HG02852 (cell line): Measurements from ENCODE around the gene ANTXR2.

Experiments used
- ATAC-seq: cut with Tn5 transposase; IDR thresholded peaks from one replicate; pipeline ENCODE4 v1.9.1; 2021; ENCODE audit warnings: mild to moderate bottlenecking, moderate library complexity; ENCODE audit not compliant: unreplicated experiment

The ANTXR2 gene

GRCh38 chr4:80070880-80071603 is 2.0 kb downstream of the ANTXR2 start:
- no peak for ATAC-seq

DNA sequence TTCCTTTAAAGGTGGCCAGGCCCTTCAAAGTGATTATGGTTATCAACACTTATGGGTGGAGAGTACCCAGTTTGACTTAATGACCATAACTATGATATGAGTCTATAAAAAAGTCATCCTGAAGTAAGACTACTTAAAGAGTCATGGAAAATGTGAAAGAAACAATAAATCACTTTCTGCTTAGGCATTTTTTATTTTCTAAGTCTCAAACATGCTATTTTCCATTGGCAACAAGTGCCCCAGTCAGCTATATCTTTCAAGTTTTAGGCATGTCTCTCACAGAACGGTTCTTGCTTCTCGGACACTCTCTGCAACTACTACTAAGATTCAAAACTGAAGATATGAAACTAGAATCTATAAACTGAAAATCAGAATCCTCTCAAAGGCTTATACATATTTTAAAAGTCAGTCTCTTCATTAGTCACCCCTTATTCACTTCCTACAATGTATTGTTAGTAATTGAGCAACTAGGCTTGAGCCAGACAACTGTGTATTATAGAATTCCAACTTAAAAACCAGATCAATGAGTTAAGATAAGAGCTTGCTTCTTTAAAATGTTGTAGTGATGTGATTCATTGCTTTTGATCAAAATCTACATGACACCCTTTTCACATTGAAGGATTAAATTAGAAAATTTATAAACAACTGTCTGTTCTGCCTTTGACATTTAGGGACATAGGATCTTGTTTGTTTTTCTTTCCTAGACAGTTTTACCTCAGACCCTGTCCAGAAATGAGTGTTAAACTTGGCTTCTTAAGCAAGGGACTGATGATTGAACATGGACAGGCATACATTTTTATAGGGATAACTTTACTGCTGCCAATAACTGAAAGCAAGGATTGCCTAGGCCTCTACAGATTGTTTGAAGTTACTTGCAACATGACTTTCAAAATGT is 2.9 kb downstream of the ANTXR2 start:
- ATAC-seq: peak; percentile 17

DNA sequence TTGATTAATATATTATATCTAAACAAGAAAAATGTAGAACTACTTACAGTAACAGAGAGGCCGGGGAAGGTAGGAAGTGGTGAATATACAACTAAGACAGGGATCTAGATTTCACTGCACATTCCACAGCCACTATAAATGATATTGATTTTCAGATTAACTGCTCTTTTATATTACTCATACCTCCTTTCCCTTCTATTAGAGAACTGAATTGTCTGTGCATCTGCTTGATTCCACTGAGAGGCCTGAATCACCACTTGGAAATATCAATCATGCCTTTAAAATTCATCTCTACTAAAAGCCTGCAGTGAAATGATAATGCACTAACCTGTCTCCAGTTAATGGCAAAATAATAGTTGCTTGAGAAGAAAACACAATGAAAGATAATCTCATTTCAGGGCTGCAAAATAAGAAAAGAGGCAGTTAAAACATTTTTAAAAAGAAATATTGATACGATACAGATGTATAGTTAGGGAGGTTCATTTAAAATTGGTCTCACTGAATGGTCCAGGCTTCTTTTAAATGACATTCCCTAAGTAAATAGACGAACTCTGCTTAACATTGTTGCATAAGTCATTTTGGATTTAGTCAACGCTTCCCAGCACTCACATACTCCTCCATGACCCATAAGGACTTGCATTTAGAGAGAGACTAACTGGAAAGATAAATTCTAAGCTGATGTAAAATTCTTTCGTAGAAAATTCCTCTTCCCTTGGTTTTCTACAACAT is 3.8 kb downstream of the ANTXR2 start:
- no peak for ATAC-seq

- ATAC-seq: no peak
These were observed 7.4 kb downstream of the ANTXR2 start for GRCh38 chr4:80065601-80066000.

DNA sequence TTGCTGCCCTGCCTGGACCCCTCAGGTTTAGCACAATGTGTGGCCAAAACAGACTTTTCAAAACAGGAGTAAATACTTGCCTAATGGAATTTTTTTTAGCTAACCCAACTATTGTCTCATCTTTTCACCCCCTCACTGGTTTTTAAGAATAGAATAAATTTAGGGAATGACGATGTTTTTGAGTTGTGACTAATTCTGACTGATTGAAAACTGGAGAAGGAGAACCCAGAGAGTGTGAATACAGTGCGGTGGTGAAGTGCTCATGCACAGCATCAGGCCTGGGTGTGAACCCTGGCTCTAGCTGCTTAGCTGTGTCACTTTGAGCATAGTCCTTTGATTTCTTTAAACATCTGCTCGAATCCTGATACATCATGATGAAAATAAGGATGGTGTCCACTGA is 10.5 kb downstream of the ANTXR2 start:
- ATAC-seq: no peak

GRCh38 chr4:80060804-80061203 is 12.2 kb downstream of the ANTXR2 start:
- no peak for ATAC-seq

GRCh38 chr4:80058740-80059139 is 14.3 kb downstream of the ANTXR2 start:
- peak; percentile 98 for ATAC-seq

DNA sequence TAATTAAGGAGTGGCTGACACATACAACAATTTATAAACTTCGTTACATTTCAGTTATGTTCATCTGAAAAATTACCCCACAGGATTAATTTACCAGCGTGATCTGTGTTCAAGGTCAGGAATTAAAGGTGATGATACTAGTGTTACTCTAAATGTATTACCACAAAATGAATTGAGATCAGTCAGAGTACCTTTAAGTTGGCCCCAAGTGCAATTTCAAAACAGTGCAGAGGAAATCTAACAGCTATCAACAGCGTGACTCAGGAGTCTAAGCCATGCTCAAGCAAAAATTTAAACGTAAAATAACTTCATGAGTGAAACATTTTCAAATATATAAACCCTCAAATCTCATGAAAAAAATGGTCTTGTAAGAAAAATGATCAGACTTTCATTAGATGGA is 18.7 kb downstream of the ANTXR2 start:
- no peak for ATAC-seq

- ATAC-seq: no peak
These were observed 19.7 kb downstream of the ANTXR2 start for GRCh38 chr4:80053140-80053910.

DNA sequence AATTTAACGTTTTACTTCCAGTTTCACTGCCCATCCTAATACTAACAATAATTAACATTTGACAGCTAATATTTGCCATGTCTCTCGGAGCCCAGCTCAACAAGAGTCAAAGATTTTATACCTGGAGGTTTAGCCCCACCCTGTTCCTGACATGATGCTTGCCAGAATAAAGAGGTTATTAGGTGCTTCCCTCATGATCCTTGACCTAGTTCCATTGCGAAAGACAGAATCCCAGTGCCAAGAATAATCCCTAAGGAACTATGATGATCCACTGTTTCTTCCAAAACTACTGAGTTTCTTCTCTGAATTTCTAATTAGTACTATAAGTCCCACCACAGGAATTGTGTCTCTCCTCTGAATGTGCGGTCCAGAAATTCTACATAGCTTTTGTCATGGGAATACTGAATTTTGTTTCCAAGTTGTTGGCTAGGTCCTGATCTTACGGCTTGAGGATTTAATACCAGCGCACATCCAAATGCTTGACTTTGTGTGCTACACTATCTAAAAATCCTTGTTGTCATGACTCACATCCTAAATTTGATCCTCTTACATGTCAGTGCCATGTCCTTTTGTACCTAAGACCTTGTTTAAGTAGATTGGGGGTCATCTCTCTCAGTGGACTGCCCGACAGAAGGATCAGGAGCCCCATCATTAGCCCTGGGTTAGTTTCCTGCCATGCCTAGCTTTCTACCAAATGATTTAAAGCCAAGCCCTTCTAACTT is 23.1 kb downstream of the ANTXR2 start:
- ATAC-seq: no peak

GRCh38 chr4:80049402-80049801 is 23.6 kb downstream of the ANTXR2 start:
- no peak for ATAC-seq

- no peak for ATAC-seq
These were observed 27.2 kb downstream of the ANTXR2 start for GRCh38 chr4:80045786-80046185.

DNA sequence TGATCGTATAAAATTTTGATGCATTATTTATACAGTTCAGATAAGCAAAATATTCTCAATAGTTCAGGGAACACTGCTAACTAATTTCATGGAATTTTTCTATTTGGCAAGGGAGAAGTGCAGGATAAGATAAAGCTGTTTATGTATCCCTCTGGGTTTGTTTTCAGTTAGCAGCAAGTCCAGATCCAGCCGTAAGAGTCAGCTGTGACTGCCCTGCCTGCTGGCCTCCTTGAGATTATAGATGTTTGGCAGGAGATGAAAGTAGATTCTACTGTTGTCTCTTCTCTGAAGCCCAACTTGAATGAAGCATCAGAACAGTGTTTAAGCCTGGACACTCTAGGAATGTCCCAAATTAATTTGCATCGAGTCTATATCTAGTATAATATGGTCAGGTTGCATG is 29.5 kb downstream of the ANTXR2 start:
- ATAC-seq: no peak

DNA sequence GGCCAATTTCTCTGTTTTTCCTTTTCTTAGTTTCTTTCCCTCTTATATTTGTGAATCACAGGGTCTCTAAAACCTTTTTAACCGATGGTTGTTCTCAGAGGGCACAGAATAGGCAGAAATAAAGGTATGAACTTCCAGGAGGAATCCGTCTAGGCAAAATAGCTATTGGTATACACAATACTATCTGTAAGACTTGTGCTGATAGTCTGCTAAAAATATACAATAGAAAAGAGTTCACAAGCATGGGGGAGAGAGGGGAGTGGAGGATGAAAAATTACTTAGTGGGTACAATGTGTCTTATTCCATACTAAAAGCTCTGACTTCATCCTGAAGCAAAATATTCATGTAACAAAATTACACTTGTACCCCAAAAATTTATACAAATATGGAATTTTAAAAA is 30.2 kb downstream of the ANTXR2 start:
- no peak for ATAC-seq

DNA sequence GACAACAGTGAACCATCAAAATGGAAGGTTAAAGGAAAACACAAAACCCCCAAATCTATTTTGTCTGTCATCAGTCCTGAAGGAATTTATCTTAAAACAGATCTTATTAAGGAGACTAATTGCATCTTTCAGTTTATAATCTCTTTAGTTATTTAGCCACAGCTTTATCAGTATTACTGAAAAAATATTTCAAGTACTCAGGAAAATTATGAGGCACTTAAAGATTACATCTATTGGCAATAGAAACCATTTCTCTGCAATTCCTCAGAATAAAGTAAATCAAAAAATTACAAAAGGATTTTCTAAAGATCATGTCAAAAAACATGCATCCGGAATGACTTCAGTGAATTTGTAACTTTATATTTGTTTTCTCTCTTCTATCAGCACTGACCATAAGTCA is 35.2 kb downstream of the ANTXR2 start:
- no peak for ATAC-seq

- ATAC-seq: no peak
These were observed 35.9 kb downstream of the ANTXR2 start for GRCh38 chr4:80036949-80037685.

DNA sequence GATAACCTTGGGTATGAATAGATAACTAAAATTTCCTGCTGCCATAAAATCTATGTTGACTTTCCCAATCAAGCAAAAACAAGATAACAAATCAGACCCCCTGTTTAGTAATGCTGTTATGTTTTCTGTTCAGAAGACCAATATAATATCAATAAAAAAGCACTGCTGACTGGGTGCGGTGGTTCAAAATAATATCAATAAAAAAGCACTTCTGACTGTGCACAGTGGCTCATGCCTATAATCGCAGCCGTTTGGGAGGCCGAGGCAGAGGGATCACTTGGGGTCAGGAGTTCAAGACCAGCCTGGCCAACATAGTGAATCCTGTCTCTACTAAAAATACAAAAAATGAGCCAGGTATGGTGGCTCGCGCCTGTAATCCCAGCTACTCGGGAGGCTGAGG is 36.7 kb downstream of the ANTXR2 start:
- no peak for ATAC-seq

- ATAC-seq: no peak
These were observed 37.7 kb downstream of the ANTXR2 start for GRCh38 chr4:80035336-80035735.

DNA sequence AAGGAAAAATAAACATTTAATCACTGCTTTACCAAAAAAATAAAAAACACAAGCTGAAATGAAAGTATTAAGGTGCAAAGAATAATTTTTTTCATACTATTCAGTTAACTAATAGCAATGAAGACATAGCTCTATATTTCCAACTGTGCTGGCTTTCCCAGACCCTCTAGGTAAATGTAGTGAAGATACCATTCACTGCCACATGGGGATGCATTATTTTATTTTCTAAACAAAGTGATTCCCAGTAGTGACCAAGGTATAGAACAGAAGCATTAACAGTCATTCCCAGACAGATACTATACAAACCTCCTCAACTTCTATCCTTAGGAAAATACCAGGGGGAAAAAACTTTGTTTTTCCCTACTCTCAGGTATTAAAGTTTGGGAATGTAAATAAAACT is 39.4 kb downstream of the ANTXR2 start:
- no peak for ATAC-seq
